Stimulated activated naive B cell treated with anti-CD40 and anti-IgM and Interleukin-4, amounts not matched to agents 10 μg/mL and 1 μg/mL and 100 μg/mL, for 72 hours (primary cell): Measurements from ENCODE around the gene TUBA4A.
"Not testable (repeated sequence)": the region's sequence is repeated elsewhere in the genome, so short reads cannot be mapped to it uniquely, and the experiment has no call there.

Experiments
- ATAC-seq, 2 donors: fragments of 150-1000 bp; cut with Tn5 transposase; replicated peaks; 2 replicates each; pipeline ENCODE4 v1.10.0; 2021; ENCODE audit warnings: moderate library complexity in 1 of 2
- DNase-seq: peaks from one replicate; pipeline ENCODE4 v3.0.0; 2021
- H3K27ac Mint-ChIP-seq: one replicate; pipeline ENCODE4 v1.8.0; 2022; ENCODE audit warnings: mild to moderate bottlenecking, mixed read lengths
- H3K27me3 Mint-ChIP-seq, 2 donors: one replicate each; pipeline ENCODE4 v1.8.0; 2022; ENCODE audit warnings: mixed read lengths in 2 of 2
- H3K36me3 Mint-ChIP-seq, 2 donors: one replicate each; pipeline ENCODE4 v1.8.0; 2022; ENCODE audit warnings: mixed read lengths in 2 of 2, mild to moderate bottlenecking in 1 of 2
- H3K4me1 Mint-ChIP-seq, 2 donors: one replicate each; pipeline ENCODE4 v1.8.0; 2022; ENCODE audit warnings: mixed read lengths in 2 of 2, mild to moderate bottlenecking in 1 of 2
- H3K4me3 Mint-ChIP-seq, 2 donors: one replicate each; pipeline ENCODE4 v1.8.0; 2022; ENCODE audit warnings: mild to moderate bottlenecking in 2 of 2, mixed read lengths in 2 of 2, moderate library complexity in 1 of 2
- H3K9me3 Mint-ChIP-seq, 2 donors: one replicate each; pipeline ENCODE4 v1.8.0; 2022; ENCODE audit warnings: mixed read lengths in 2 of 2, mild to moderate bottlenecking in 1 of 2

The TUBA4A gene

GRCh38 chr2:219266886-219267285, 13.2 kb upstream of the TUBA4A start:
- DNase-seq (no peak), ATAC-seq (no peak)
- Mint-ChIP-seq H3K27me3 (no peaks in the 10 kb centered on the region), H3K4me3 (no peak overlapping the region), H3K9me3 (no peaks in the 10 kb centered on the region), H3K4me1 (no peaks in the 10 kb centered on the region), H3K27ac (no peak overlapping the region), H3K36me3 (no peaks in the 10 kb centered on the region)

DNA sequence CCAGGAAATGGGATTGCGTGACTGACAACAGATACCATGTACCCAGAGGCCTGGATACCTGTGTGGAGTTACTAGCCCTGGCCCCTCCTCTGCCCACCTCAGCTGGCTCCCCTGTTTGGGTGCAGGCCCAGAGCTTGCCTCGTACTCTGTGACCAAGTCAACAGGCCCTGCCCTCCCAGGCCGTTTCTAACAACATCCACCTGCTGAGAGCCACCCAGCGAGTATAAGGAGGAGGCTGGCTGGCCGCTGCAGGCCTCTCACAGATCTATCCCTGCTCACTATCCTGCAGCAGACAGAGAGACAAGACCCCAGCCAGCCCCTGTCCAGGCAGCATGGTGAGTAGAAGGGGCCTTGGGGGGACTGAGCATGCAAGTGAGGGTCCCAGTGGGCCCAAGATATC, 12.5 kb upstream of the TUBA4A start:
- H3K4me3 Mint-ChIP-seq, result no peak overlapping the region
- no peak for ATAC-seq
- no peak for DNase-seq
- no peaks in the 10 kb centered on the region for H3K9me3 Mint-ChIP-seq
- peak overlapping the region; percentile 65 for H3K27ac Mint-ChIP-seq
- H3K36me3 Mint-ChIP-seq, result no peaks in the 10 kb centered on the region
- no peaks in the 10 kb centered on the region for H3K27me3 Mint-ChIP-seq
- H3K4me1 Mint-ChIP-seq, result peaks cover 0 to 1% of the 10 kb centered on the region in 2 donors

GRCh38 chr2:219261024-219261855, 7.5 kb upstream of the TUBA4A start:
- ATAC-seq (no peak), DNase-seq (no peak)
- Mint-ChIP-seq H3K4me3 (no peak overlapping the region), H3K27ac (no peak overlapping the region), H3K4me1 (peaks cover 0 to 1% of the 10 kb centered on the region in 2 donors), H3K36me3 (no peaks in the 10 kb centered on the region), H3K9me3 (no peaks in the 10 kb centered on the region), H3K27me3 (no peaks in the 10 kb centered on the region)

- not testable (repeated sequence) for H3K4me3 Mint-ChIP-seq, H3K36me3 Mint-ChIP-seq, H3K4me1 Mint-ChIP-seq, H3K9me3 Mint-ChIP-seq, ATAC-seq, DNase-seq, H3K27me3 Mint-ChIP-seq, H3K27ac Mint-ChIP-seq
These were observed 5.2 kb upstream of the TUBA4A start for GRCh38 chr2:219258942-219259341.

DNA sequence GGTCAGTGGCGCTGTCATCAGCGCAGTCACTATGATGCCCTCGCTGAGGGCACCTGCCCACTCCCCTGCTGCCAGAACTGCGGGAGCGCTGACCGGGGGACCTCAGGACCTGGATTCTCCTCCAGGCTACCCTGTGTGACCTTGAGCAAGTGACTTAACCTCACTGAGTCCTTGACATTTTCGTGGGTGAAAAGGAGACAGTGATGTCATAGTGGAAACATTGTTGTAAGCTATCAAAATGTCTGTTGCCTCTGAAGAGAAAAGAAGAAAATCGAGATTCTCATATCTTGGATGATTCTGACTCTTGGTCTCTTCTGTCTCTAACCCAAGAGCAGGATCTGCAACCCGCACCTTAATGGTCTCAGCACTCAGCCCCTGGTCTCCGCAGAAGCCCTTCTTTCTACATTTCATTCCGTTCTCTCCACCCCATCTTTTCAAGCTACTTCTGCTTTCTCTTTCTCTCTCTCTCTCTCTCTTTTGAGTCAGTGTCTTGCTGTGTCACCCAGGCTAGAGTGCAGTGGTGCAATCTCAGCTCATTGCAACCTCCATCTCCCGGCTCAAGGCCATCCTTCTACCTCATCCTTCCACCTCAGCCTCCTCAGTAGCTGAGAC, 978 bp upstream of the TUBA4A start:
- Mint-ChIP-seq H3K27me3 (no peaks in the 10 kb centered on the region), H3K9me3 (no peaks in the 10 kb centered on the region), H3K27ac (peak overlapping the region; percentile 95), H3K4me3 (peak overlapping the region; percentile 79 to 87), H3K4me1 (peaks cover 35 to 47% of the 10 kb centered on the region in 2 donors), H3K36me3 (peaks cover 23 to 30% of the 10 kb centered on the region in 2 donors)
- peak; percentile 43 for DNase-seq
- peak; percentile 54 to 56 for ATAC-seq

DNA sequence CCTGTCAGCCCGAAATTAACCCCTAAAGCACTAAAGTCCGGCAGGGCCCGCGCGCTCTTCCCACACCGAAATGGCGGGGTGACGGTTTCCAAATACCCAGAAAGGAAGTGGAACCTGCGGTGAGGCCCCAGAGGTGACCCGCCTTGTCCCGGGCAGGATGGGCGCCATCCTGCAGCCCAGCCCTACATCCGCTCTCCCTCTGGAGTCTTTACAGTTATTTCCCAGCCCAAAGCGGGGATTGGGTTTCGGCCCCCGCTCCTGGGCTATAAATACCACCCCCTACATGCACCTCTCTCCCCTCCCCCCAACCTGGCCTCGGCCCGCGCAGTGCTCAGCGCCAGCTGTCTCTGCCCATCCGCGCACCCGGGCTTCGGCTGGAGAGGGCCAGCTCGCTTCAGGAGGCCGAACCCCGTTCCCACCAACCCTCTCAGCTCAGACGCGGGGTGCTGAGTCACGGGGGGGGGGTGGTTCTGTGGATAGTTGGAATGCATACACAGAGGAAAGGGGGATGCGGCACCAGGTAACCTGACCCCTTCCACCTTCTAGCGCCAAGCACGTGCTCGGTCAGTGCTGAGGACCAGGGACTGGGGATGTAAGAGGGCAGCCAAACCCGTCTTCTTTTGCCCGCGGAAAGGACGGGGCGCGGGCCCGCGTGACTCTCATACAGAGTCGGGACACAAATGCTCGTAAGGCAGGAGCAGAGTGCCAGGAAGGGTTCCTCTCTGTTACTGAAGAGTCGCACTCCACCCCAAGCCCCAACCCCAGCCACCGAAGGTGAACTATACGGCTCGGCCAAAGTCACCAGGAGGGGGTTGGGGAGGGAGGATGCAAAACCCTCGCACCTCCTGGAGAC, 592 bp downstream of the TUBA4A start, which contains the start of gene TUBA4B:
Gene TUBA4B (plus strand): TSS at position 344 of the 853 bp plus-strand sequence. CDS start 165 bp downstream, at position 509.
- Mint-ChIP-seq H3K9me3 (no peaks in the 10 kb centered on the region), H3K27me3 (no peaks in the 10 kb centered on the region), H3K27ac (peak within 1 kb of the TSS; percentile 95), H3K4me3 (peak within 1 kb of the TSS; percentile 79 to 87), H3K4me1 (peaks cover 49 to 63% of the 10 kb centered on the region in 2 donors), H3K36me3 (peaks cover 33 to 45% of the 10 kb centered on the region in 2 donors)
- ATAC-seq (peak; percentile 22), DNase-seq (peak; percentile 49)

DNA sequence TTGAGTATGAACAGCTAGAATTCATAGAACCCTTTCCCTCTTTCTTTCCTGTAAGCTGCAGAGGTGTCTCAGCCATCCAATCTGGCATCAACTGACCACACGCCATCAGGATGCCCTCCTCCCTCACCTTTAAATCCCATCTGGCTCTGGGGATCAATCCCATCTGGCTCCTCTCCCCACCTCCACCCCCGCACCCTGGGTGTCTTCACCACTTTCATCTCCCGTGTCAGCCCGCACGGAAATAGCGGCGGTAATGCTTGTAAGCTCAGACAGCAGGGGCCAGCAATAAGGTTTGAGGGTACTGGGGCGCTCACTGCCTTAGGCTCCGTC, 1.2 kb downstream of the TUBA4A start:
- Mint-ChIP-seq H3K36me3 (peaks cover 39 to 50% of the 10 kb centered on the region in 2 donors), H3K9me3 (no peaks in the 10 kb centered on the region), H3K4me1 (peaks cover 54 to 69% of the 10 kb centered on the region in 2 donors), H3K4me3 (peak overlapping the region; percentile 79 to 87), H3K27me3 (no peaks in the 10 kb centered on the region), H3K27ac (peak overlapping the region; percentile 95)
- ATAC-seq (no peak), DNase-seq (no peak)

DNA sequence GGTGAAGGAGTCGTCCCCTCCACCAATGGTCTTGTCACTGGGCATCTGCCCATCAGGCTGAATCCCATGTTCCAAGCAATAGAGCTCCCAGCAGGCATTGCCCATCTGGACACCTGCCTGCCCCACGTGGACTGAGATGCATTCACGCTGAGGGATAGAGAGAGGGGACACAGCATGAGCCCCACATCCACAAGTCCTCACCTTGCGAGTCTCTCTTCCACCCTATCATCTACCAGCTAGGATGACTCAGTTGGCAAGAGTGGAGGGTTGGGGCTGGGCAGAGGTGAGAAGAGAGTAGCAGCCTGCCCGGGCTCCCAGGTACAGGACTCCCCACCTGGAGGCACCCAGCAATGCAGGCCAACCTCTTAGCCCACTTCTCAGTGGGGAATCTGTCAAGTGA, 1.6 kb downstream of the TUBA4A start:
- no peak for ATAC-seq
- H3K9me3 Mint-ChIP-seq, result no peaks in the 10 kb centered on the region
- peak overlapping the region; percentile 79 to 87 for H3K4me3 Mint-ChIP-seq
- H3K36me3 Mint-ChIP-seq, result peaks cover 41 to 52% of the 10 kb centered on the region in 2 donors
- no peaks in the 10 kb centered on the region for H3K27me3 Mint-ChIP-seq
- peaks cover 58 to 73% of the 10 kb centered on the region in 2 donors for H3K4me1 Mint-ChIP-seq
- H3K27ac Mint-ChIP-seq, result peak overlapping the region; percentile 95
- no peak for DNase-seq

- Mint-ChIP-seq H3K36me3 (peaks cover 43 to 56% of the 10 kb centered on the region in 2 donors), H3K9me3 (no peaks in the 10 kb centered on the region), H3K4me3 (peak overlapping the region; percentile 79 to 87), H3K4me1 (peaks cover 62 to 78% of the 10 kb centered on the region in 2 donors), H3K27me3 (no peaks in the 10 kb centered on the region), H3K27ac (peak overlapping the region; percentile 95)
- DNase-seq, result no peak
- ATAC-seq, result no peak
These were observed 2.1 kb downstream of the TUBA4A start for GRCh38 chr2:219251656-219252055.

DNA sequence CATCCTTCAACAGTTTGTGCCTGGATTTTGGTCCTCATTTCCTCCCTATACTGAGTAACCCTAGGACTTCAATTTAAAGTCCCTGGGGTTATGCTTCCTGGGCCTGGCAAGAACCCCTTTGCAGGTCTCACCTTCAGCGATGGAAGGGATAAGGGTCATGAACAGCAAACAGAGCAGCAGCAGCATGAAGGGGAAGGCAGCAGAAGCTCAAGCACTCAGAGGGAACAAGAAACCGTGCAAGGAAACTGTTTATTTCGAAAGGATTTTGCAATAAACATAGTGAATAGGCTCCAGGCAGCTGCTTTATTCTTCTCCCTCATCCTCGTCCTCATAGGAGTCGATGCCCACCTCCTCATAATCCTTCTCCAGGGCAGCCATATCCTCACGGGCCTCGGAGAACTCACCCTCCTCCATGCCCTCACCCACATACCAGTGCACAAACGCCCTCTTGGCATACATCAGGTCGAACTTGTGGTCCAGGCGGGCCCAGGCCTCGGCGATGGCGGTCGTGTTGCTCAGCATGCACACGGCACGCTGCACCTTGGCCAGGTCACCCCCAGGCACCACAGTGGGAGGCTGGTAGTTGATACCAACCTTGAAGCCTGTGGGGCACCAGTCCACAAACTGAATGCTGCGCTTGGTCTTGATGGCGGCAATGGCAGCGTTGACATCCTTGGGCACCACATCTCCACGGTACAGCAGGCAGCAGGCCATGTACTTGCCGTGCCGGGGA, 3.5 kb downstream of the TUBA4A start:
- Mint-ChIP-seq H3K27ac (peak overlapping the region; percentile 51), H3K9me3 (no peaks in the 10 kb centered on the region), H3K27me3 (no peaks in the 10 kb centered on the region), H3K4me3 (peak overlapping the region; percentile 65 to 79), H3K36me3 (peaks cover 43 to 56% of the 10 kb centered on the region in 2 donors), H3K4me1 (peaks cover 62 to 75% of the 10 kb centered on the region in 2 donors)
- DNase-seq (no peak), ATAC-seq (no peak)

GRCh38 chr2:219249203-219249980, 4.3 kb downstream of the TUBA4A start:
- peaks cover 61 to 75% of the 10 kb centered on the region in 2 donors for H3K4me1 Mint-ChIP-seq
- peak overlapping the region; percentile 65 to 79 for H3K4me3 Mint-ChIP-seq
- ATAC-seq, result peak; percentile 26 to 35
- H3K27me3 Mint-ChIP-seq, result no peaks in the 10 kb centered on the region
- H3K27ac Mint-ChIP-seq, result peak overlapping the region; percentile 94
- peaks cover 43 to 56% of the 10 kb centered on the region in 2 donors for H3K36me3 Mint-ChIP-seq
- no peaks in the 10 kb centered on the region for H3K9me3 Mint-ChIP-seq
- peak; percentile 34 for DNase-seq

GRCh38 chr2:219248845-219249202, 4.9 kb downstream of the TUBA4A start:
- ATAC-seq, result no peak

More at GRCh38 chr2:219248845-219249202, 4.9 kb downstream of the TUBA4A start:
- Mint-ChIP-seq H3K27ac (peak overlapping the region; percentile 94), H3K4me1 (peaks cover 61 to 75% of the 10 kb centered on the region in 2 donors), H3K4me3 (peak overlapping the region; percentile 65 to 79), H3K27me3 (no peaks in the 10 kb centered on the region), H3K9me3 (no peaks in the 10 kb centered on the region), H3K36me3 (peaks cover 43 to 56% of the 10 kb centered on the region in 2 donors)
- no peak for DNase-seq
